GM18867 (cell line): ENCODE measurements around the gene MAPK9.

Experiments
- ATAC-seq: cut with Tn5 transposase; IDR thresholded peaks from one replicate; pipeline ENCODE4 v1.9.1; 2021; ENCODE audit warnings: mild to moderate bottlenecking, moderate library complexity; ENCODE audit not compliant: unreplicated experiment

MAPK9 gene

GRCh38 chr5:180297587-180298282 lies 5.9 kb upstream of the MAPK9 start:
- no peak for ATAC-seq

GRCh38 chr5:180296771-180297170 lies 4.9 kb upstream of the MAPK9 start:
- no peak for ATAC-seq

- no peak for ATAC-seq
Measured at GRCh38 chr5:180294913-180295555, 3.2 kb upstream of the MAPK9 start.

GRCh38 chr5:180294411-180294810 lies 2.5 kb upstream of the MAPK9 start:
- ATAC-seq, result no peak

- peak; percentile 38 for ATAC-seq
Measured at GRCh38 chr5:180291234-180291940, 496 bp downstream of the MAPK9 start.

GRCh38 chr5:180290568-180291233 lies 1.2 kb downstream of the MAPK9 start:
- no peak for ATAC-seq

- no peak for ATAC-seq
Measured at GRCh38 chr5:180289966-180290365, 1.9 kb downstream of the MAPK9 start.

- ATAC-seq, result no peak
Measured at GRCh38 chr5:180289433-180289832, 2.5 kb downstream of the MAPK9 start.

GRCh38 chr5:180287868-180288267 lies 4.0 kb downstream of the MAPK9 start:
- ATAC-seq, result no peak

- ATAC-seq, result no peak
Measured at GRCh38 chr5:180287404-180287803, 4.5 kb downstream of the MAPK9 start.

- no peak for ATAC-seq
Measured at GRCh38 chr5:180284149-180284548, 7.7 kb downstream of the MAPK9 start.

- no peak for ATAC-seq
Measured at GRCh38 chr5:180283026-180283615, 8.8 kb downstream of the MAPK9 start.

- no peak for ATAC-seq
Measured at GRCh38 chr5:180282281-180282680, 9.6 kb downstream of the MAPK9 start.

GRCh38 chr5:180281706-180282105 lies 10.2 kb downstream of the MAPK9 start:
- ATAC-seq, result no peak

GRCh38 chr5:180274695-180275094 lies 17.2 kb downstream of the MAPK9 start:
- no peak for ATAC-seq

GRCh38 chr5:180271221-180271620 lies 20.7 kb downstream of the MAPK9 start:
- no peak for ATAC-seq

- ATAC-seq, result no peak
Measured at GRCh38 chr5:180259260-180259611, 32.6 kb downstream of the MAPK9 start.

GRCh38 chr5:180253036-180253824 lies 38.7 kb downstream of the MAPK9 start:
- ATAC-seq, result no peak

GRCh38 chr5:180251887-180252286 lies 40.0 kb downstream of the MAPK9 start:
- no peak for ATAC-seq

GRCh38 chr5:180251141-180251540 lies 40.7 kb downstream of the MAPK9 start:
- ATAC-seq, result no peak
